ENCODE results near the gene ATP9A.

The ATP9A gene

GRCh38 chr20:51610761-51611624 is 157.2 kb downstream of the ATP9A start:
- H3K4me3 ChIP-seq (ENCODE audit: low read depth, low read length): no peak overlapping the region
- no peak for TF ChIP-seq MYC (IDR thresholded peaks at IDR 0.05; ENCODE audit: low read depth, low read length)
- peak; percentile 42; the same call in 1 of the 2 replicates for TF ChIP-seq MAX (IDR thresholded peaks at IDR 0.05; ENCODE audit: low read depth, low read length)
- DNase-seq (ENCODE audit: low read depth): no peak

GRCh38 chr20:51610111-51610510 is 158.1 kb downstream of the ATP9A start:
- DNase-seq (ENCODE audit: low read depth): no peak
- no peak overlapping the region for H3K4me3 ChIP-seq (ENCODE audit: low read depth, low read length)
- TF ChIP-seq MAX (IDR thresholded peaks at IDR 0.05; ENCODE audit: low read depth, low read length): no peak
- TF ChIP-seq MYC (IDR thresholded peaks at IDR 0.05; ENCODE audit: low read depth, low read length): no peak
- TF ChIP-seq CTCF (IDR thresholded peaks at IDR 0.05; ENCODE audit: low read depth, low read length): no peak
- no peak for TF ChIP-seq POLR2A (IDR thresholded peaks at IDR 0.05; ENCODE audit: extremely low read depth, insufficient read length)

DNA sequence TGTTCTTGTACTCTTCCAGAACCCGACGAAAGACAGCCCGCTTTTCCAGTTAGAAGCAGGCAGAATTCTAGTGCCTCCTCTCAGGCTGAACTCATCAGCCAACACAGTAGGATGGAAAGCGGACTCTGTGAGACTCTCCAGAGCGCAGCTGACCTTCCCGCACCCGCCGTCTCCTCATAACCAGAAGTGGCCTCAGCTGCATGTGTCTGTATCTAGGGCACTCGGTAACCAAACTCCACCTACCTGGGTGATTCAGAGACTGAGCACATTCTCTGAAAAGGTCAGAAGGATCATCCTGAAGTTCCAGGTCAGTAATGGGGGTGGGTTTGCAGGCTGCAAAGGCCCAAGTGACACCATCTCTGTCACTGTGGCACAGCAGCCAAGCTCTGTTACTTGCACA is 158.9 kb downstream of the ATP9A start:
- no peak for TF ChIP-seq CTCF (IDR thresholded peaks at IDR 0.05; ENCODE audit: low read depth, low read length)
- TF ChIP-seq POLR2A (IDR thresholded peaks at IDR 0.05; ENCODE audit: extremely low read depth, insufficient read length): no peak
- TF ChIP-seq MYC (IDR thresholded peaks at IDR 0.05; ENCODE audit: low read depth, low read length): no peak
- no peak for TF ChIP-seq MAX (IDR thresholded peaks at IDR 0.05; ENCODE audit: low read depth, low read length)
- H3K4me3 ChIP-seq (ENCODE audit: low read depth, low read length): no peak overlapping the region
- DNase-seq (ENCODE audit: low read depth): no peak

- H3K4me3 ChIP-seq (ENCODE audit: low read depth, low read length): no peak overlapping the region
- TF ChIP-seq MYC (IDR thresholded peaks at IDR 0.05; ENCODE audit: low read depth, low read length) (no peak), MAX (IDR thresholded peaks at IDR 0.05; ENCODE audit: low read depth, low read length) (no peak), POLR2A (IDR thresholded peaks at IDR 0.05; ENCODE audit: extremely low read depth, insufficient read length) (no peak), CTCF (IDR thresholded peaks at IDR 0.05; ENCODE audit: low read depth, low read length) (no peak)
- no peak for DNase-seq (ENCODE audit: low read depth)
Measured at GRCh38 chr20:51608061-51608460, 160.1 kb downstream of the ATP9A start.

- TF ChIP-seq MAX (IDR thresholded peaks at IDR 0.05; ENCODE audit: low read depth, low read length): no peak
- H3K4me3 ChIP-seq (ENCODE audit: low read depth, low read length): no peak overlapping the region
- DNase-seq (ENCODE audit: low read depth): no peak
Measured at GRCh38 chr20:51607170-51607569, 161.0 kb downstream of the ATP9A start.

GRCh38 chr20:51604851-51605250 is 163.3 kb downstream of the ATP9A start:
- no peak for DNase-seq (ENCODE audit: low read depth)
- no peak overlapping the region for H3K4me3 ChIP-seq (ENCODE audit: low read depth, low read length)
- no peak for TF ChIP-seq POLR2A (IDR thresholded peaks at IDR 0.05; ENCODE audit: extremely low read depth, insufficient read length)
- TF ChIP-seq MAX (IDR thresholded peaks at IDR 0.05; ENCODE audit: low read depth, low read length): no peak
- no peak for TF ChIP-seq CTCF (IDR thresholded peaks at IDR 0.05; ENCODE audit: low read depth, low read length)
- no peak for TF ChIP-seq MYC (IDR thresholded peaks at IDR 0.05; ENCODE audit: low read depth, low read length)
